Peyer's patch (tissue), 4 donors: ENCODE measurements around the gene ELF1. TPM values are rescaled to one million over a fixed set of nuclear protein-coding genes. Genes with fewer than 3 reads are reported as not detected.
A peak's percentile ranks its signal among the peaks of the same experiment; 100 is the strongest.

Experiments
- DNase-seq, 3 donors: peaks; one replicate each; pipeline ENCODE4 v3.0.0-alpha.2; 2017 to 2019
- H3K27ac ChIP-seq, 4 donors: fragments of 200-600 bp; sonication (generic); one replicate each; pipeline ENCODE4 v1.5.1; 2016 to 2019
- H3K27me3 ChIP-seq, 2 donors: fragments of 200-600 bp; sonication (generic); one replicate each; pipeline ENCODE4 v1.5.1; 2019
- H3K36me3 ChIP-seq, 3 donors: fragments of 200-600 bp; sonication (generic); one replicate each; pipeline ENCODE4 v1.5.1; 2016 to 2019
- H3K4me1 ChIP-seq, 4 donors: fragments of 200-600 bp; sonication (generic); one replicate each; pipeline ENCODE4 v1.5.1; 2016 to 2019
- H3K4me3 ChIP-seq, 4 donors: fragments of 200-600 bp; sonication (generic); 1 replicate in 3 of 4; 2 replicates in 1 of 4; pipeline ENCODE4 v1.5.1; 2016 to 2019; ENCODE audit warnings: mild to moderate bottlenecking in 1 of 4
- H3K9me3 ChIP-seq, 4 donors: fragments of 200-600 bp; sonication (generic); one replicate each; pipeline ENCODE4 v1.5.1; 2016 to 2019; ENCODE audit warnings: mild to moderate bottlenecking in 1 of 4
- CTCF ChIP-seq, 6 experiments: fragments of 450-650 bp in 4 of 6; fragments of 200-600 bp in 2 of 6; sonication (generic) in 1 of 6; IDR thresholded peaks; one replicate each; pipeline ENCODE4 v1.5.1; 2017 to 2019; ENCODE audit warnings: antibody characterized with exemption in 6 of 6, mild to moderate bottlenecking in 3 of 6, moderate library complexity in 1 of 6
- POLR2A ChIP-seq, 2 donors: fragments of 450-650 bp; IDR thresholded peaks; one replicate each; pipeline ENCODE4 v1.5.1; 2017; ENCODE audit warnings: antibody characterized with exemption in 2 of 2, mild to moderate bottlenecking in 2 of 2, moderate library complexity in 2 of 2
- total RNA-seq, 4 donors: library from RNA; depleted of rRNA; stranded (reverse); fragments of >200 nt; gene quantifications; one replicate each; pipeline ENCODE4 v1.1.0, GENCODE V29; 2016

The ELF1 gene
- total RNA-seq, 4 donors from 2014 or later: 77.7 to 145 (median 106) TPM

- H3K27me3 ChIP-seq: no peaks in the 10 kb centered on the region
- H3K27ac ChIP-seq: no peak overlapping the region
- H3K4me3 ChIP-seq: no peak overlapping the region
- H3K36me3 ChIP-seq: no peaks in the 10 kb centered on the region
- no peak for TF ChIP-seq CTCF (IDR thresholded peaks at IDR 0.05)
- no peak for TF ChIP-seq POLR2A (IDR thresholded peaks at IDR 0.05)
- H3K9me3 ChIP-seq: no peaks in the 10 kb centered on the region
- peaks cover 0 to 70% (median 0%) of the 10 kb centered on the region in 4 donors for H3K4me1 ChIP-seq
- DNase-seq: no peak
Measured at GRCh38 chr13:41056194-41056593, 37.1 kb upstream of the ELF1 start.

- peaks cover 0 to 70% (median 0%) of the 10 kb centered on the region in 4 donors for H3K4me1 ChIP-seq
- no peaks in the 10 kb centered on the region for H3K36me3 ChIP-seq
- no peak for DNase-seq
- TF ChIP-seq POLR2A (IDR thresholded peaks at IDR 0.05) (no peak), CTCF (IDR thresholded peaks at IDR 0.05) (peak in 4 of 6 experiments; percentile 11 to 40 (median 25))
- H3K27me3 ChIP-seq: no peaks in the 10 kb centered on the region
- H3K4me3 ChIP-seq: no peak overlapping the region
- no peaks in the 10 kb centered on the region for H3K9me3 ChIP-seq
- peak overlapping the region in 2 of 4 donors; percentile 17 to 56 for H3K27ac ChIP-seq
Measured at GRCh38 chr13:41054919-41055619, 36.0 kb upstream of the ELF1 start.

- Histone ChIP-seq H3K9me3 (no peaks in the 10 kb centered on the region), H3K4me1 (peaks cover 0 to 70% (median 0%) of the 10 kb centered on the region in 4 donors), H3K36me3 (peaks cover 0 to 7% (median 0%) of the 10 kb centered on the region in 3 donors), H3K27me3 (no peaks in the 10 kb centered on the region), H3K4me3 (no peak overlapping the region), H3K27ac (peak overlapping the region in 2 of 4 donors; percentile 25 to 56)
- TF ChIP-seq POLR2A (IDR thresholded peaks at IDR 0.05) (no peak), CTCF (IDR thresholded peaks at IDR 0.05) (peak; percentile 59 to 75 (median 72))
- peak in 2 of 3 donors; percentile 48 to 69 for DNase-seq
Measured at GRCh38 chr13:41054212-41054877, 35.2 kb upstream of the ELF1 start.

- Histone ChIP-seq H3K4me1 (peaks cover 0 to 62% (median 0%) of the 10 kb centered on the region in 4 donors), H3K27me3 (no peaks in the 10 kb centered on the region), H3K4me3 (no peak overlapping the region), H3K9me3 (no peaks in the 10 kb centered on the region), H3K27ac (peak overlapping the region; percentile 32 to 58 (median 45)), H3K36me3 (peaks cover 0 to 8% (median 0%) of the 10 kb centered on the region in 3 donors)
- DNase-seq: no peak
- TF ChIP-seq CTCF (IDR thresholded peaks at IDR 0.05) (no peak), POLR2A (IDR thresholded peaks at IDR 0.05) (no peak)
Measured at GRCh38 chr13:41053384-41053826, 34.3 kb upstream of the ELF1 start.

- H3K27me3 ChIP-seq: no peaks in the 10 kb centered on the region
- H3K27ac ChIP-seq: no peak overlapping the region
- DNase-seq: no peak
- no peak overlapping the region for H3K4me3 ChIP-seq
- TF ChIP-seq CTCF (IDR thresholded peaks at IDR 0.05) (no peak), POLR2A (IDR thresholded peaks at IDR 0.05) (no peak)
- peaks cover 0 to 14% (median 0%) of the 10 kb centered on the region in 3 donors for H3K36me3 ChIP-seq
- H3K4me1 ChIP-seq: peaks cover 0 to 52% (median 0%) of the 10 kb centered on the region in 4 donors
- peaks cover 0 to 3% (median 0%) of the 10 kb centered on the region in 4 donors for H3K9me3 ChIP-seq
Measured at GRCh38 chr13:41052441-41052840, 33.3 kb upstream of the ELF1 start.
